ENCODE measurements around the gene NCBP1.

The NCBP1 gene

GRCh38 chr9:97629156-97629555 is 4.5 kb upstream of the NCBP1 start:
- TF ChIP-seq CTCF (IDR thresholded peaks at IDR 0.05; ENCODE audit: low read depth, low read length), result no peak
- H3K4me3 ChIP-seq (ENCODE audit: low read depth, low read length), result no peak overlapping the region

- no peak overlapping the region for H3K4me3 ChIP-seq (ENCODE audit: low read depth, low read length)
- no peak for TF ChIP-seq CTCF (IDR thresholded peaks at IDR 0.05; ENCODE audit: low read depth, low read length)
Measured at GRCh38 chr9:97630591-97630990, 3.0 kb upstream of the NCBP1 start.

- no peak for TF ChIP-seq CTCF (IDR thresholded peaks at IDR 0.05; ENCODE audit: low read depth, low read length)
- H3K4me3 ChIP-seq (ENCODE audit: low read depth, low read length), result peak overlapping the region; percentile 99
Measured at GRCh38 chr9:97632248-97632984, 1.2 kb upstream of the NCBP1 start.

- TF ChIP-seq CTCF (IDR thresholded peaks at IDR 0.05; ENCODE audit: low read depth, low read length), result no peak
- peak overlapping the region; percentile 99 for H3K4me3 ChIP-seq (ENCODE audit: low read depth, low read length)
Measured at GRCh38 chr9:97633859-97634490, 354 bp downstream of the NCBP1 start.

GRCh38 chr9:97635026-97635425 is 1.4 kb downstream of the NCBP1 start:
- no peak for TF ChIP-seq CTCF (IDR thresholded peaks at IDR 0.05; ENCODE audit: low read depth, low read length)
- peak overlapping the region; percentile 99 for H3K4me3 ChIP-seq (ENCODE audit: low read depth, low read length)

- H3K4me3 ChIP-seq (ENCODE audit: low read depth, low read length), result no peak overlapping the region
- TF ChIP-seq CTCF (IDR thresholded peaks at IDR 0.05; ENCODE audit: low read depth, low read length), result no peak
Measured at GRCh38 chr9:97636903-97637302, 3.3 kb downstream of the NCBP1 start.

- no peak for TF ChIP-seq CTCF (IDR thresholded peaks at IDR 0.05; ENCODE audit: low read depth, low read length)
- no peak overlapping the region for H3K4me3 ChIP-seq (ENCODE audit: low read depth, low read length)
Measured at GRCh38 chr9:97638666-97639065, 5.0 kb downstream of the NCBP1 start.

Measured in WI38 (cell line).